BLaER1 (cell line): ENCODE data around the gene TIAM2.
A peak's percentile ranks its signal among the peaks of the same experiment; 100 is the strongest.
"Not testable (repeated sequence)": the region's sequence is repeated elsewhere in the genome, so short reads cannot be mapped to it uniquely, and the experiment has no call there.

Experiments
- H3K27ac ChIP-seq: shearing (Covaris generic); formaldehyde crosslinking; 2 replicates; pipeline ENCODE4 v1.8.1; 2022
- H3K27me3 ChIP-seq: shearing (Covaris generic); formaldehyde crosslinking; 2 replicates; pipeline ENCODE4 v1.8.1; 2022
- H3K36me3 ChIP-seq: shearing (Covaris generic); formaldehyde crosslinking; 2 replicates; pipeline ENCODE4 v1.8.1; 2022
- H3K4me1 ChIP-seq: shearing (Covaris generic); formaldehyde crosslinking; 2 replicates; pipeline ENCODE4 v1.8.1; 2022
- H3K4me2 ChIP-seq: shearing (Covaris generic); formaldehyde crosslinking; 2 replicates; pipeline ENCODE4 v1.8.1; 2022
- H3K4me3 ChIP-seq: shearing (Covaris generic); formaldehyde crosslinking; 2 replicates; pipeline ENCODE4 v1.8.1; 2022
- H3K9ac ChIP-seq: shearing (Covaris generic); formaldehyde crosslinking; 2 replicates; pipeline ENCODE4 v1.8.1; 2022
- H3K9me3 ChIP-seq: shearing (Covaris generic); formaldehyde crosslinking; 2 replicates; pipeline ENCODE4 v1.8.1; 2022
- H4K20me1 ChIP-seq: shearing (Covaris generic); formaldehyde crosslinking; 2 replicates; pipeline ENCODE4 v1.8.1; 2022
- Cebpa-rat ChIP-seq: shearing (Covaris generic); IDR thresholded peaks from 2 replicates; pipeline ENCODE4 v1.8.1; 2022

TIAM2 gene

DNA sequence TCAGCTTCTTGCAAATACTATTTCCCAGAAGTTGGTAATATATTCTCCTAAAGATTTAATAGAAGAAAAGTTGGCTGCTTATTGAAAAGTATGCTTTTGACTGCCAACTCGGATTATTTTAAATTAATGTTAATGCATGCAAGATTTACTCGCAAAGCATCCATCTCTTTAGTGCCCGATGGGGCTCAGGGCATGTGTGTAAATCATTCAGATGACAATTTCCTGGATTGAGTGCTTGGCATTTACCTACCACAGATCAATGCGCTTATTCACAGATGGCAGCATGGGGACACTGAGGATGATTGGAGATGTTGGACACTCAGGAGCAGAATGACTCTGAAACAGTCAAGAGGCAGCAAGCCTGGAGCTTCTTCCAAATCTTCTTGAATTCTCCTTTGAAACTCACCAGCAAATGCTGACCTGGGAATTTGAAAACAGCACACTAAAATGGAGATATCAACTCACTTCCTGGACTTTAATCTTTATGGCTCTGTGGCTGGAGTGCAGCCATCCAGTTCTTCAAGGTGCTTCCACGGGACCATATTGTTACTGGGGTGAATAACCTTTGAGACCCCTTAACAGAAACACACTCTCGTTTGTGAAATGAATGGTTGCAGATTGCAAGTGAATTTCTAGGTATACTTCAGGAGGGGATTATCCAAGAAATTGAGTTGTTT lies 34.1 kb upstream of the TIAM2 start:
- H4K20me1 ChIP-seq, result no peaks in the 10 kb centered on the region

DNA sequence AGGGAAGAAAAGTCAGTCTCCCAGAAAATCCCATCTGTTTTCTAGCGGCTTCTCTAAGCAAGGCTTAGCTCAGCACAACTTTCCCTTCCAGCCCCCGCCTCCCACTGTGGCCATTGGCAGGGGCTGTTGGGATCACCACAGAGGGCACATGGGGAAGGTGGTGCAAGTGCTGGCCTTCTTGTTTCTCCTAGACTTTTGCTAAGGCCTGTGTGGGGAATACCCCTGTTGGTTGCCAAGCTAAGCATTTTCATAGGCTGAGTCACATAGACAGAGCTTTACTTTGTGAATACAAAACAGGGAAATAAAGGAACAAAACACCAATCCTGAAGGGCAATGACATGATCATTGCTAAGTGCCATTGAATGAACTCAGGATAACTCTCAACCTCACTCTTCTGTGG lies 32.4 kb upstream of the TIAM2 start:
- Histone ChIP-seq H4K20me1 (no peaks in the 10 kb centered on the region), H3K9me3 (peaks cover 7% of the 10 kb centered on the region; the same call in 1 of the 2 replicates), H3K4me1 (peaks cover 18% of the 10 kb centered on the region), H3K9ac (no peak overlapping the region), H3K36me3 (no peaks in the 10 kb centered on the region), H3K4me2 (no peak overlapping the region), H3K27me3 (no peaks in the 10 kb centered on the region), H3K27ac (no peak overlapping the region), H3K4me3 (no peak overlapping the region)
- TF ChIP-seq Cebpa-rat, result no peak

More for the DNA sequence above, 34.1 kb upstream of the TIAM2 start:
- H3K9ac ChIP-seq, result no peak overlapping the region
- no peaks in the 10 kb centered on the region for H3K36me3 ChIP-seq
- H3K4me2 ChIP-seq, result peak overlapping the region; percentile 45
- no peaks in the 10 kb centered on the region for H3K9me3 ChIP-seq
- H3K4me3 ChIP-seq, result no peak overlapping the region
- H3K27ac ChIP-seq, result no peak overlapping the region
- no peaks in the 10 kb centered on the region for H3K27me3 ChIP-seq
- H3K4me1 ChIP-seq, result peaks cover 18% of the 10 kb centered on the region
- no peak for TF ChIP-seq Cebpa-rat

DNA sequence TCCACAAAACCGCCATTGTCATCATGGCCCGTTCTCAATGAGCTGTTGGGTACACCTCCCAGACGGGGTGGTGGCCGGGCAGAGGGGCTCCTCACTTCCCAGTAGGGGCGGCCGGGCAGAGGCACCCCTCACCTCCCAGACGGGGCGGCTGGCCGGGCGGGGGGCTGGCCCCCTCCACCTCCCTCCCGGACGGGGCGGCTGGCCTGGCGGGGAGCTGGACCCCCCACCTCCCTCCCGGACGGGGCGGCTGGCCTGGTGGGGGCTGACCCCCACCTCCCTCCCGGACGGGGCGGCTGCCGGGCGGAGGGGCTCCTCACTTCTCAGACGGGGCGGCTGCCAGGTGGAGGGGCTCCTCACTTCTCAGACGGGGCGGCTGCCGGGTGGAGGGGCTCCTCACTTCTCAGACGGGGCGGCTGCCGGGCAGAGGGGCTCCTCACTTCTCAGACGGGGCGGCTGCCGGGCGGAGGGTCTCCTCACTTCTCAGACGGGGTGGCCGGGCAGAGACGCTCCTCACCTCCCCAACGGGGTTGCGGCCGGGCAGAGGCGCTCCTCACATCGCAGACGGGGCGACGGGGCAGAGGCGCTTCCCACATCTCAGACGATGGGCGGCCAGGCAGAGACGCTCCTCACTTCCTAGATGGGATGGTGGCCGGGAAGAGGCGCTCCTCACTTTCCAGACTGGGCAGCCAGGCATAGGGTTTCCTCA lies 28.9 kb upstream of the TIAM2 start:
- H3K36me3 ChIP-seq, H3K27me3 ChIP-seq, H3K4me3 ChIP-seq, H3K27ac ChIP-seq, H3K9me3 ChIP-seq, H3K4me2 ChIP-seq, H3K9ac ChIP-seq, H4K20me1 ChIP-seq: not testable (repeated sequence)
- peaks cover 15% of the 10 kb centered on the region for H3K4me1 ChIP-seq

DNA sequence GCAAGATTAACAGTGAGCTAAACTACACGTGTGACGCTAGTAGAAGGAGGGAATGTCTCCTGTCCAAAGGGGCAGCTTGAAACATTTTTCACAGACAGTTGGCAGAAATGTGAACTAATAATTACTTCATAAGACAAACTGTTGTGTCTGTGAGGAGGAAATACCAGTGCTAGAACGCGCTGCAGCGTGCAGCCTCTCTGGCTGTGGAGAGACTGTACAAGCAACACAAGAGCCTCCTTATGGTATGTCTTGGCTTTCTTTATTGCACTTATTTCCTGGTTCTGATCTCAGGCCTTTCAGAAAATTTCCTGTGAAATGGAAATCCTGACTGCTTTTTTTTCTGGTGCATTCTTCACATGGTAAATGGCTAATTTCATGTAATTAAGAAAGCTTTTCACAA lies 25.3 kb upstream of the TIAM2 start:
- H3K4me2 ChIP-seq, result peak overlapping the region; percentile 13; the same call in 1 of the 2 replicates
- H3K9me3 ChIP-seq, result peaks cover 9% of the 10 kb centered on the region; the same call in 1 of the 2 replicates
- H3K27me3 ChIP-seq, result no peaks in the 10 kb centered on the region
- H3K36me3 ChIP-seq, result no peaks in the 10 kb centered on the region
- H3K4me3 ChIP-seq, result no peak overlapping the region
- H3K4me1 ChIP-seq, result peaks cover 13% of the 10 kb centered on the region
- H4K20me1 ChIP-seq, result no peaks in the 10 kb centered on the region
- H3K9ac ChIP-seq, result no peak overlapping the region
- no peak for TF ChIP-seq Cebpa-rat
- no peak overlapping the region for H3K27ac ChIP-seq

DNA sequence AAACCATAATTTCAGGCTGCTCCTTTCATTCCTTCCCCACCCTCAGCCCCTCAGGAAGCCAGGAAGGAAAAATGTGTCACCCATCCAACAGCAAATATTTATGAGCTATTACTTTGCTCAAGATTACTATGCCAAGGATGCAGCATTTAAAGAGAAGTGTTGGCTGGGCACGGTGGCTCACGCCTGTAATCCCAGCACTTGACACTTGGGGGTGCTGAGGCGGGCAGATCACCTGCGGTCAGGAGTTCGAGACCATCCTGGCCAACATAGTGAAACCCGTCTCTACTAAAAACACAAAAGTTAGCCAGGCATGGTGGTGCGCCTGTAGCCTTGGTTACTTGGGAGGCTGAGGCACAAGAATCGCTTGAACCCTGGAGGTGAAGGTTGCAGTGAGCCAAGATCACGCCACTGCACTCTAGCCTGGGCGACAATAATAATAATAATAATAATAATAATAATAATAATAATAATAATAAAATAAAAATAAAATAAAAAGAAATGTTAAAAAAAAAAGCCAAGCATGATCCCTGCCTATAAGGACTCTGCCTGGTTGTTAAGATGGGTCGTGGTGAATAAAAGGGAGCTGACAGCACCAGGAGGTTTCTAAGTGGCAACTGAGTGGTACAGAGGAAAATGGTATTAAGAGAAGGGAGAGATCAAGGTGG lies 20.5 kb upstream of the TIAM2 start:
- no peaks in the 10 kb centered on the region for H3K27me3 ChIP-seq
- no peaks in the 10 kb centered on the region for H3K36me3 ChIP-seq
- no peak overlapping the region for H3K9ac ChIP-seq
- peaks cover 12% of the 10 kb centered on the region for H3K4me1 ChIP-seq
- no peak overlapping the region for H3K4me3 ChIP-seq
- no peak overlapping the region for H3K27ac ChIP-seq
- no peaks in the 10 kb centered on the region for H3K9me3 ChIP-seq
- H4K20me1 ChIP-seq, result no peaks in the 10 kb centered on the region
- TF ChIP-seq Cebpa-rat, result no peak
- no peak overlapping the region for H3K4me2 ChIP-seq

DNA sequence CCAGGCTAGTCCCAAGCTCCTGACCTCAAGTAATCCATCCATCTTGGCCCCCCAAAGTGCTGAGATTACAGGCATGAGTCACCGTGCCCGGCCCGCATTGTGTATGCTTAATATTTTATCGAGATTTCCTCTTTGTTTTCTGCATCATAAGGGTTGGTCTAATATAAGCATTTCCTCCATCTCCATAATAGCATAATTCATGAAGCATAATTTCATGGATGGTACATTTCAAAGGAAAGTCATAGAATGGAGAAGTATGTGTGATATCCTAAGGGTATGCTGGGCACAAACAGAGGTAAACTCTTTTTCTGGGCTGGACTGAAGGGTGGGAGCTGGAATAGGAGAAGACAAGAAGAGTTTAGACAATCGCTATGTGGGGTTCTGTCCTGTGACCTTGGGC lies 17.5 kb upstream of the TIAM2 start:
- no peak overlapping the region for H3K4me3 ChIP-seq
- no peak overlapping the region for H3K9ac ChIP-seq
- no peak for TF ChIP-seq Cebpa-rat
- H3K4me2 ChIP-seq, result no peak overlapping the region
- no peaks in the 10 kb centered on the region for H3K27me3 ChIP-seq
- no peak overlapping the region for H3K27ac ChIP-seq
- no peaks in the 10 kb centered on the region for H3K9me3 ChIP-seq
- H3K4me1 ChIP-seq, result no peaks in the 10 kb centered on the region
- no peaks in the 10 kb centered on the region for H4K20me1 ChIP-seq
- no peaks in the 10 kb centered on the region for H3K36me3 ChIP-seq

DNA sequence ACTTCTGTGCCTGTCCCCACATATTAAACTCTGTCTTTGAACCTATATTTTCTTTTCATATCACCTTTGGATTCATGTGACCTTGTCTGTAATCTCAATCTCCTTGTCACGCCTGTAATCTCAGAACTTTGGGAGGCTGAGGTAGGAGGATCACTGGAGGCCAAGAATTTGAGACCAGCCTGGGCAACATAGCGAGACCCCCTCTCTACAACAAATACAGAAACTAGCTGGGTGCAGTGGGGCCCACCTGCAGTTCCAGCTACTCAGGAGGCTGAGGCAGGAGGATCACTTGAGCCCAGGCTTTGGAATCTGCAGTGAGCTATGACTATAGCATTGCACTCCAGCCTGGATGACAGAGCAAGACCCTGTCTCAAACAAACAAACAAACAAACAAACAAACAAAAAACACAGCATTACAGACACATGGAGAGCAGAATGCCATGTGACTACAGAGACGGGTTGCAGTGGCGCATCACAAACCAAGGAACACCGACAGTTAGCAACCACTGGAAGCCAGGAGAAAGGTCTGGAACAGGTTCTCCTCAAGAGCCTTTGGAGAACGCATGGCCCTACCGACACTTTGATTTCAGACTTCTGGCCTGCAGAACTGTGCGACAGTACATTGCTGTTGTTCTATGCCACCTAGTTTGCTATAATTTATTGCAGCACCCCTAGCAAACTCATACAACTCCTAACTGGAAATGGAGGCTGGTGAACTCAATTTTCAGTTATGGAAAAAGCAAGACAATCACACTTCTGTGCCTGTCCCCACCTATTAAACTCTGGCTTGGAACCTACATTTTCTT lies 14.6 kb upstream of the TIAM2 start:
- no peak for TF ChIP-seq Cebpa-rat
- no peak overlapping the region for H3K4me3 ChIP-seq
- no peak overlapping the region for H3K27ac ChIP-seq
- H3K36me3 ChIP-seq, result no peaks in the 10 kb centered on the region
- H3K9ac ChIP-seq, result no peak overlapping the region
- no peaks in the 10 kb centered on the region for H3K4me1 ChIP-seq
- H3K9me3 ChIP-seq, result no peaks in the 10 kb centered on the region
- no peaks in the 10 kb centered on the region for H4K20me1 ChIP-seq
- H3K4me2 ChIP-seq, result no peak overlapping the region
- H3K27me3 ChIP-seq, result no peaks in the 10 kb centered on the region

DNA sequence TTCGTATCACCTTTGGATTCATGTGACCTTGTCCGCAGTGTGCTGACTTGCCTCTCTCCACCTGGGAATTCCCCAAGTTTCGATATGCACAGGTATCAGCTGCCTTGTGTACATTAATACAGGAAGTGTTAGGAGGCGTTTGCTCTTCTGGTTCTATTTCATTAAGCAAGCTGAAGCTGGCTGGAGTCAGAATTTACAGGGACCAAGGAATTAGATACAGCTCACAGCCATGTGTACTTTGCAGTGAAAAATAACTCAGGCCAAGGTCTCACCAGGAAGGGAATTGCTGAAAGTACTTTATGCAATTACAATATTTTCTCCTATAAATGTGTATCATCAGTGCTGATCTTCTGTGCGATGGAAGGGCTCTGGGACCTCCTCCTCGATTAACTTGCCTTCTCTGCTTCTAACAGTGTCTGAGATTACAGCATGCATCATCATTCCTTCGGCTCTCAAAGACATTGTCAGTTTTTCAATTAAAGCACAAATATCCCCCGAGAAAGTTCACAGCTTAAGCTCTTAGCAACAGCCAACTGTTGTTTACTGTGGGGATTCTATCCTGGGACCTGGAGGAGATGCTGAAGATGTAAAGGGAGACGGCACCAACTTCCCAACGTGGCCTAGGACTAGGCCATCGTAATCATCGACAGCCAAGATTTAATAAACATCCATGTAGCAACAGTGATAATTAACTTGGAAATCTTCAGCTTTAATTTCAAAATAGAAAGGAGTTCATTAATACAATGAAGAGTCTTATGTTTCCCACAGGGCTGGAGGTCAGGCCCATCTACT lies 13.8 kb upstream of the TIAM2 start:
- H3K9me3 ChIP-seq, result no peaks in the 10 kb centered on the region
- H4K20me1 ChIP-seq, result no peaks in the 10 kb centered on the region
- no peak overlapping the region for H3K4me3 ChIP-seq
- no peak overlapping the region for H3K27ac ChIP-seq
- no peaks in the 10 kb centered on the region for H3K4me1 ChIP-seq
- no peak overlapping the region for H3K4me2 ChIP-seq
- no peak for TF ChIP-seq Cebpa-rat
- H3K9ac ChIP-seq, result no peak overlapping the region
- no peaks in the 10 kb centered on the region for H3K27me3 ChIP-seq
- H3K36me3 ChIP-seq, result no peaks in the 10 kb centered on the region

DNA sequence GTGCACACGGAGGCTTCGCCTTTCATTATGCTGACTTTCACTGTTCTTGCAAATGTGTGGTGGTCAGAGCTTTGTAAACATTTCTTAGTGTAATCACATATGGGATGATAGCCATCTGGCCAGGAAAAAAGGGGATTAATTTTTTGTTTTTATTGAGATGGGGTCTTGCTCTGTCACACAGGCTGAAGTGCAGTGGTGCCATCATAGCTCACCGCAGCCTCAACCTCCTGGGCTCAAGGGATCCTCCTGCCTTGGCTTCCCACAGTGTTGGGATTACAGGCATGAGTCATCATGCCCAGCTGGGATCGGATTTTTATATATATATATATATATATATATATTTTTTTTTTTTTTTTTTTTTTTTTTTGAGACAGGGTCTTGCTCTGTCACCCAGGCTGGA lies 11.0 kb upstream of the TIAM2 start:
- H3K36me3 ChIP-seq, result no peaks in the 10 kb centered on the region
- H3K9ac ChIP-seq, result no peak overlapping the region
- TF ChIP-seq Cebpa-rat, result no peak

More for the DNA sequence above, 11.0 kb upstream of the TIAM2 start:
- no peaks in the 10 kb centered on the region for H3K9me3 ChIP-seq
- no peak overlapping the region for H3K4me3 ChIP-seq
- H3K4me2 ChIP-seq, result no peak overlapping the region
- H3K27me3 ChIP-seq, result no peaks in the 10 kb centered on the region
- no peaks in the 10 kb centered on the region for H3K4me1 ChIP-seq
- no peaks in the 10 kb centered on the region for H4K20me1 ChIP-seq
- H3K27ac ChIP-seq, result no peak overlapping the region
